WI38 (cell line): ENCODE data around the gene MYH11.

Experiments used
- H3K4me3 ChIP-seq: 2 replicates; pipeline ENCODE4 v1.5.1; 2011; ENCODE audit warnings: low read depth, mild to moderate bottlenecking, control low read depth, low read length
- CTCF ChIP-seq: IDR thresholded peaks from 2 replicates; pipeline ENCODE4 v1.5.1; 2012; ENCODE audit warnings: low read depth, mild to moderate bottlenecking, control low read depth, low read length

The MYH11 gene

GRCh38 chr16:15886078-15886477 is 29.2 kb upstream of the MYH11 start:
- no peak for TF ChIP-seq CTCF
- H3K4me3 ChIP-seq, result no peak overlapping the region

GRCh38 chr16:15885560-15886001 is 28.8 kb upstream of the MYH11 start:
- no peak overlapping the region for H3K4me3 ChIP-seq
- TF ChIP-seq CTCF, result no peak

- no peak overlapping the region for H3K4me3 ChIP-seq
- no peak for TF ChIP-seq CTCF
These were observed 25.7 kb upstream of the MYH11 start for GRCh38 chr16:15882563-15882962.

- no peak for TF ChIP-seq CTCF
- H3K4me3 ChIP-seq, result no peak overlapping the region
These were observed 25.1 kb upstream of the MYH11 start for GRCh38 chr16:15881794-15882379.

GRCh38 chr16:15880434-15881308 is 23.8 kb upstream of the MYH11 start:
- H3K4me3 ChIP-seq, result no peak overlapping the region
- TF ChIP-seq CTCF, result no peak

GRCh38 chr16:15879255-15879811 is 22.5 kb upstream of the MYH11 start:
- no peak for TF ChIP-seq CTCF
- H3K4me3 ChIP-seq, result no peak overlapping the region

- no peak overlapping the region for H3K4me3 ChIP-seq
- TF ChIP-seq CTCF, result no peak
These were observed 19.7 kb upstream of the MYH11 start for GRCh38 chr16:15876503-15876902.
